Smooth muscle cell of the brain vasculature (primary cell): ENCODE measurements around the gene SPNS2.

Source experiments
- DNase-seq: peaks from one replicate; pipeline ENCODE4 v3.0.0-alpha.2; 2012; ENCODE audit warnings: low read depth, low spot score

The SPNS2 gene

GRCh38 chr17:4536742-4537411 is 38.2 kb downstream of the SPNS2 start:
- DNase-seq, result no peak

GRCh38 chr17:4537451-4538235 is 39.0 kb downstream of the SPNS2 start:
- DNase-seq, result no peak

GRCh38 chr17:4538236-4539002 is 39.7 kb downstream of the SPNS2 start:
- DNase-seq, result no peak

- DNase-seq, result no peak
Measured at GRCh38 chr17:4539025-4539424, 40.3 kb downstream of the SPNS2 start.

GRCh38 chr17:4539576-4540223 is 41.0 kb downstream of the SPNS2 start:
- DNase-seq, result no peak

GRCh38 chr17:4540224-4540651 is 41.6 kb downstream of the SPNS2 start:
- no peak for DNase-seq

- no peak for DNase-seq
Measured at GRCh38 chr17:4540687-4541327, 42.1 kb downstream of the SPNS2 start.

GRCh38 chr17:4541328-4542002 is 42.8 kb downstream of the SPNS2 start:
- DNase-seq, result no peak

- DNase-seq, result no peak
Measured at GRCh38 chr17:4542003-4542725, 43.5 kb downstream of the SPNS2 start.

- no peak for DNase-seq
Measured at GRCh38 chr17:4542726-4543191, 44.1 kb downstream of the SPNS2 start.

GRCh38 chr17:4543557-4544026 is 44.9 kb downstream of the SPNS2 start:
- DNase-seq, result no peak

- no peak for DNase-seq
Measured at GRCh38 chr17:4544135-4544950, 45.7 kb downstream of the SPNS2 start.

GRCh38 chr17:4544951-4545216 is 46.2 kb downstream of the SPNS2 start:
- no peak for DNase-seq

GRCh38 chr17:4545217-4545951 is 46.7 kb downstream of the SPNS2 start:
- no peak for DNase-seq

GRCh38 chr17:4547118-4547906 is 48.6 kb downstream of the SPNS2 start:
- no peak for DNase-seq

- no peak for DNase-seq
Measured at GRCh38 chr17:4548061-4548461, 49.4 kb downstream of the SPNS2 start.

GRCh38 chr17:4548721-4549531 is 50.2 kb downstream of the SPNS2 start:
- no peak for DNase-seq
